ENCODE results near the gene EBF4.

- TF ChIP-seq SIN3A (IDR thresholded peaks at IDR 0.05; ENCODE audit: low read depth) (no peak), CBX3 (IDR thresholded peaks at IDR 0.05; ENCODE audit: low read depth) (no peak), CTCF (IDR thresholded peaks at IDR 0.05 in 2 of 3, conservative IDR thresholded peaks at IDR 0.05 in 1 of 3; ENCODE audit: borderline replicate concordance in 1 of 3, insufficient read depth in 1 of 3, low read depth in 2 of 3, low read length in 2 of 3) (no peak), POLR2AphosphoS5 (IDR thresholded peaks at IDR 0.05; ENCODE audit: low read depth, low read length) (no peak), SP1 (IDR thresholded peaks at IDR 0.05; ENCODE audit: low read depth) (no peak), EZH2phosphoT487 (IDR thresholded peaks at IDR 0.05; ENCODE audit: borderline replicate concordance) (no peak), POLR2A (IDR thresholded peaks at IDR 0.05; ENCODE audit: borderline replicate concordance, extremely low read depth, insufficient read depth, insufficient read length) (no peak), ZNF274 (IDR thresholded peaks at IDR 0.05; ENCODE audit: low read depth, low read length) (no peak)
- TF ChIP-seq, protein P1, sequence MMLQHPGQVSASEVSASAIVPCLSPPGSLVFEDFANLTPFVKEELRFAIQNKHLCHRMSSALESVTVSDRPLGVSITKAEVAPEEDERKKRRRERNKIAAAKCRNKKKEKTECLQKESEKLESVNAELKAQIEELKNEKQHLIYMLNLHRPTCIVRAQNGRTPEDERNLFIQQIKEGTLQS (IDR thresholded peaks at IDR 0.05): no peak
These were observed 46.4 kb downstream of the EBF4 start for GRCh38 chr20:2739042-2739398.
